GM21737 (cell line): ENCODE data around the gene SNRPD3.

ENCODE experiments used
- ATAC-seq: cut with Tn5 transposase; IDR thresholded peaks from one replicate; pipeline ENCODE4 v1.9.1; 2021; ENCODE audit warnings: mild to moderate bottlenecking, moderate library complexity; ENCODE audit not compliant: unreplicated experiment

Gene SNRPD3

DNA sequence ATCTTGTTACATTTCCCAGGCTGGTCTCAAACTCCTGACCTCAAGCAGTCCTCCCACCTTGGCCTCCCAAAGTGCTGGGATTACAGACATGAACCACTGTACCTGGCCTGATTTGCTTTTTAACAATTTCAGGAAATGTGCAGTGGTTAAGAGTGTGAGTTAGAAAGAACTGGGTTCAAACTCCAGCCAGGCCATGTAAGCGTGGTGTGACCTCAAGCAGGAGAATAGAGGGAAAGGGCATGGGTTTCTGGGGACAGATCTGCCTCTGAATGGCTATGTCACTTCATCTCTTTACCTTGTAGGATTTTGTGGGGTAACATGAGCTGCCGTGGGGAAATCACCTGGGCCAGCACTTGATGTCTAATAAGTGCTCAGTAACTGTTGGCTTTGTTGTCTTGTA lies 9.3 kb downstream of the SNRPD3 start:
- no peak for ATAC-seq

DNA sequence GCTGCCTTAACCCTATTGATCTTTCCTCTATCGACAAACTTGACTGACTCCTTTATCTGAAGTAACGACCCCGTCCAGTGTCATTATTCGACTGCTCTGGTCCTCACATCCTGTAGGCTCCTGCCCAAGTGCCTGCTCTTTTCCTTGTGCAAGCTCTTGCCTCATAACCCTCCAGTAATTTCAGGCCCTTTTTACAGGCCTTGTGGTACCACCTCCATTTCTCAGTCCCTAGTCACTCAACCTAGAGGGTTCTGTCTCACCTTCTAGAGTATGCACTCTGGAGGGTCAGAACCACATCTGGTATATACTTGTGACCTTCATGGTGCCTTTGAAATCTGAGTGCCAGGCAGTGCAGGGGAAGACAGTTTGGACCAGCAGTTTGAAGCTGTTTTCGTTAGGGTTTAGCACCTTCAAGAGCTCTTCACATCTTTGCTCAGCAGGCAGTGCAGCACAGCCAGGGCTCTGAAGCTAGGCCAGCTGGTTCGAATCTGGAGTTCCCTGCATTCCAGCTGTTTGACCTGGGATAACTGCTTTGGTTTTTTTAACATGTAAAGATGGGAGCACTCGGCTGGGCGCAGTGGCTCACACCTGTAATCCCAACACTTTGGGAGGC lies 11.2 kb downstream of the SNRPD3 start:
- ATAC-seq, result no peak

DNA sequence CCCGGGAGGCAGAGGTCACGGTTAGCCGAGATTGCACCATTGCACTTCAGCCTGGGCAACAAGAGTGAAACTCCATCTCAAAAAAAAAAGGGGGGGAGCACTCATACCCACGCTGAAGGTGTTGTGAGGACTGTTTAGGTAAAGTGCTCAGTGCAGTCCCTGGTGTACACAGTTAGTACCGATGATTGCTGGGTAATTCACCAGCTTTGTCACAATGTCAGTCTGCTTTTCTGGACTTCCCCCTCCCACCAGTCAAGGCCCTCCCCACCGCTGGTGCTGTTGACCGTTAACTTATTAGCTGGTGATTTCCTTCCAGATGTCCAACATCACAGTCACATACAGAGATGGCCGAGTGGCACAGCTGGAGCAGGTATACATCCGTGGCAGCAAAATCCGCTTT lies 11.9 kb downstream of the SNRPD3 start:
- no peak for ATAC-seq

DNA sequence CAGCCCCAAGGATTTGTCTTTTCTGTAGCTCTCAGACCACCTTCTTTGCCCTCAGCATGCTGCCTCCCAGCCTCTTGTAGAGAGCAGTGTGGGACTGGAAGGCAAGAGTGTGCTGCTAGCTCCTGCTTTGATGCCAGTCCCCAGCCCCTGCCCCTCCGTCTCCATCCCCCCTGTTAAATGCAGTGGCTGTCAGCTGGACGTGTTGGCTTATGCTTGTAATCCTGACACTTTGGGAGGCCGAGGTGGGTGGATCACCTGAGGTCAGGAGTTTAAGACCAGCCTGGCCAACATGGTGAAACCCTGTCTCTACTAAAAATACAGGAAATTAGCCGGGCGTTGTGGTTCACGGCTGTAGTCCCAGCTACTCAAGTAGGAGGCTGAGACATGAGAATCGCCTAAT lies 15.5 kb downstream of the SNRPD3 start:
- no peak for ATAC-seq

DNA sequence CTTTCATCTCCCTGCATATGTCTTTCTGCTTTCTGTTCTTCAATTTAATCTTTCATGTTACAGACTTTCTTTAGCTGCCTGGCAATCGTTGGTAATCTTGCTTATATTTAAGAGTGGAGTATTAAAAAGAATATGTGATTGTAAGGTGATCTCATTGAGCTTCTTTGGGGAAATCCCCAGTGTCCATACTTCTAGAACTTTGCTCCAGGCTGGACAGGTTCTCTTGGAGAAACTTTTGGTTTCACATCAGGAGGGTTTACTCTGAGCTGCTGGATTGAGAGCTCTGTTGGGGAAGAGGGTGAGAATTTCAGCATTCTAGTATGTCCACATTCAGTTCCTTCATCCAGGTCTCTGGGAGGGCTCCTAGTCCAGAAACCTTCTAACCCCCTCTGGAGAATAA lies 21.0 kb downstream of the SNRPD3 start:
- ATAC-seq, result no peak

DNA sequence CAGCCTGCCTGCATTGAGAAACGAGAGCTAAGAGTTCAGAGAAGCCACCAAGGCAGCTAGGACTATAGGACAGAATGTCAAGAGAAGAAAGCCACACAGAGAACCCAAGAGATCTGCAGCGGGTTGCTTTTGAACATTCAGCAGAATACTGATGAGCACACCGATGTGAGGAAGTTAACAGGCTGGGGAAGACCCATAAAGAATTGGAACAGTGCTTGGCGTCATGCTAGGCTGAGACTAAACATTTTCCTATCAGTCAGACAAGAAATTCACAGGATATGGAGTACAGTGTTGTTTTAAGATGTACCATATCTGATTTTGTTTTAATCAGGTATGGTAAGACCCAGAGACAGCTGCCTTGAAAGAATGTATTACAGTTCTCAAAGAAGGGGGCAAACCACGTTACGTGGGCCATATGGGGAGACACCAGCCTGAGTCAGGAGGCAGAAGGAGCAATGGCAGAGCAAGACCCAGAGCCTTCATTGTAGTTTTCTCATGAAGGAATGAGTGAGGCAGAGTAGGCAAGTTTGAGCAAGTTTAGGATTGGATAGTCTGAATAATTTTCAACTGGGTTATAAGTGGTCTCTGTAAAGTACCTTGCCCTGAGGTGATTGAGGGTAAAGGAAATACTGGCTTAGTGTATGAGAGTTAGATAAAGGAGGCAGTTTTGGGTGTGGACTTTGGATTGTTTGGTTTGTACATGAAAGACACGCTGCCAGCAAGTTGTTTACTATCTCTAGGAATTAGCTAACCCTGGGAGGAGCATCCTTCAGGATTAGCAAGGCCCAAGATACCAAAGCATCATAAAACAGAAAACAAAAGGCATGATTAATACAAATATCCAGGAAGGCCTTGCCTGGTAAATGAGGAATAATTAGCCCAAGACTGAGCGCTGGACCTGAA lies 22.8 kb downstream of the SNRPD3 start:
- no peak for ATAC-seq

DNA sequence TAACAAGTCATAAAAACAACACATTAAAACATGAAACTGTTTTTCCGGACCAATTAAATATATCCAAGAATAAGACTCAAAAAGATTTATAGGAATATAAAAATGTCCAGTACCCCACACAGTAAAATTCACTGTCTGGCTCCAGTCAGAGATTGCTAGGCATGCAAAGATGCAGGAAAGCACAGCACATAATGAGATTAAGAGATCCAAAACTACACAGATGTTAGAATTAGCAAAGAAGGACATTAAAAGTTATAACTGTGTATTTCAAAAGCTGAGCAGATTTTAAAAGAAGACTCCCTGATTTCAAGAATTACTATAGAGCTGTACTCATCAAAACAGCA lies 23.4 kb downstream of the SNRPD3 start:
- ATAC-seq, result no peak

DNA sequence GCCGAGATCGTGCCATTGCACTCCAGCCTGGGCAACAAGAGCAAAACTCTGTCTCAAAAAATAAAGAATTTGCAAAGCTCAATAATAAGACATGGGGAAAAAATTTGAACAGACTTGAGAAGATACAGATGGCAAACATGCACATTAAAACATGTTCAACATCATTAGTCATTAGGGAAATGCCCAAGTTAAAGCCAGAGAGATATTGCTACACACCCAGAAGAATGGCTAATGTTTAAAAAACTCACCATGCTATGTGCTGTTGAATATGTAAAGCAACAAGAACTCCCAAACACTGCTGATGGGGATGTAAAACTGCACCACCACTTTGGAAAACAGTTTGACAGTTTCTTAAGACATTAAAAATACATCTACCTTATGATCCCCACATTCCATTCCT lies 24.5 kb downstream of the SNRPD3 start:
- no peak for ATAC-seq

DNA sequence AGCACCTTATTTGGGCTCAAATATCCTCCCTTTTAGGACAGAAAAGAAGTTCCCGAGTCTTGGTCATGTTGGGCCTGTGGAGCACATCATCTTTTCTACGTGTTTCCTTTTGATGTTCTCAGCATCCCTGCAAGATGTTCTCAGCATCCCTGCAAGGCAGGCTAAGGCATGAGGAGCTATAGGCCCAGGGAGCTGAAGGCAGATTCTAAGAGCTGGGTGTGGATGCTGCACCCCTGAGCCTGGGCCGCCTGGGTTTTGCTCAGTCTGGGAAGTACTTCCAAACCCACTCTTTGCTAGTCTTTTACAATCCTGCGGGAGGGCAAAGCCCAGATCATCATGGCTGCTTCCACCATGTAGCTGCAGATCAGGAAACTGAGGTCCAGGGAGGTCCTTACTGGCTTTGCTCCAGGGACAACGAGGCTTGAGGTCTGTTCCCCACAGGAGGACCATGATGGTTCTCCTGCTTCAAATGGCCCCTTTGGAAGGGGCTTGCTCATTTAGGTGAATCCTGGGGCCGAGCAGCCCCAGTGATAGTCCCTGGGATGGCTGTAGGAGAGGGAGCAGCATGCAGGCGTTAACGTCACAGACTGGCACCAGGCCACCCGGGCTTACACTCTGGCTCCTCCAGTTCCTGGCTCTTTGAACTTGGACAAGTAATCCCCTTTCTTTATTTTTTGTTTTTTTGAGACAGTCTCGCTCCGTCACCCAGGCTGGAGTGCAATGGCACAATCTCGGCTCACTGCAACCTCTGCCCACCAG lies 26.4 kb downstream of the SNRPD3 start:
- no peak for ATAC-seq

DNA sequence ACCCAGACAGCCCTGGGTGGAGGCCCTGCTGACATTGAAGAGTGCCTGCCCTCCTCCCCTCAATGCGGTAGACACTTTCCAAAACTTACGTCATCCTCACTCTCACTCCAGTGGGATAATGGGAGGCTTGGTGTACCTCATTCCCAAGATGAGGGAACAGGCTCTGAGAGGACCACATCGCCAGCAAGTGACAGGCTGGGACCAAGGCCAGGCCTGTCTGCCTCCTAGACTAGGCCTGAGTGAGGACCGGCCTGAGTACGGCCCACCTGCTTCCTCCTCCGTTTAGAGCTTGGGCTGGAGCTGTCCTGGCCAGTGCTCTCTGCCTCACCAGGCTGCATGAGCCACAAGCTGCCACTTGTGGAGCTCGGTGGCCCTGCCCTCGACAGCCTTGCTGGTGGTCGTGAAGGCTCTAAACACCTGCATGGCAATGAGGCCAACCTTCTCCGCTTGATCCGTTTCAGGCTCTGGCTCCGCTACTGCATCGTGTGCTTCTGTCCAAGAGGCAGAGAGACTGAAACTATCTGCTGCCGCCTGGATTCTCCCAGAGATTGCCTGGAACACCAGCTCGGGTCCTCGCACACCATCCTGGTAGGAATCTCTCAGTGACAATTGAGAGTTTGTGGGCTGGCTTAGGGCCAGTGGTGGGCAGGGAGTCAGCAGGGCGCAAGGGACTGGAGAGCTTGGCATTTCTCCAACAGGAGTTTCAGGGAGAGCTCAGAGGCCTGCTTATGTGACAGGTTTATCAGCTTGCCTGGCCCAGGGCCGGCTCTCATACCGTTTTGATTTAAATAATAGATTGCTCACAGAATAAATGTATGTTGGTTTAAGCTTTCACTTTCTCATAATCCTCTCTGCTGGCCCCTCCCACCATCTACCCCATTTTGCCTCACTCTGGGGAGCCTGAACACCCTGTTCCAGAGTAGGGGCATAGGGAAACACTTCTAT lies 27.7 kb downstream of the SNRPD3 start:
- ATAC-seq, result no peak

DNA sequence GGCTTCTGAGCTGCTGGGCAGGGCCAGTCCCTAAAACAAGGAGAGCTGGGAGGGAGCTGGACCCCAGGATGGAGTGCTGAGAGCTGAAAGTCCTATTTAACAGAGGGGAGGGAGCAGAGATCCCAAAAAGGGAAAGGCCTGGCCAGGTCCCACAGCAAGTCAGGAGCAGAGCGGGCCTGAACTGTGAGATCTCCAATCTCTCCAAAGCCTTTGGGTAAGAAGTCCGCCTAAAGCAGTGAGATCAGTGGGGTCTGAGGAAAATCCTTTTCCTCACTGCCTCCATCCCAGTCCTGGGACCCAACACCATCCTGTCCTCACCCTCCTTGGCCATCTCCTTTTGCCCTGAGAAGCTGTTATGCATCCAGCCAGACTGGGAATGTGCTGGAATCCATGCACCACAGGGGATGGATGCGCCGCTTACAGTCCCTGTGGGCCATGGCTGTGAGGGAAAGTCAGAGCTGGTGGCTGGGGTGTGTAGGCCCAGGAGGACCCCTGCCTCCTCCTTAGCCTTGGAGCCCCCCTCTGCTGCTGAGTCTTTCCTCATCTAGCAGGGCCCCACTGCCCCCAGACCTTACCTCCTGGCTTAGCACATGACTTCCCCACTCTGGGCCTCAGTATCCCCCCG lies 28.5 kb downstream of the SNRPD3 start:
- ATAC-seq, result no peak

DNA sequence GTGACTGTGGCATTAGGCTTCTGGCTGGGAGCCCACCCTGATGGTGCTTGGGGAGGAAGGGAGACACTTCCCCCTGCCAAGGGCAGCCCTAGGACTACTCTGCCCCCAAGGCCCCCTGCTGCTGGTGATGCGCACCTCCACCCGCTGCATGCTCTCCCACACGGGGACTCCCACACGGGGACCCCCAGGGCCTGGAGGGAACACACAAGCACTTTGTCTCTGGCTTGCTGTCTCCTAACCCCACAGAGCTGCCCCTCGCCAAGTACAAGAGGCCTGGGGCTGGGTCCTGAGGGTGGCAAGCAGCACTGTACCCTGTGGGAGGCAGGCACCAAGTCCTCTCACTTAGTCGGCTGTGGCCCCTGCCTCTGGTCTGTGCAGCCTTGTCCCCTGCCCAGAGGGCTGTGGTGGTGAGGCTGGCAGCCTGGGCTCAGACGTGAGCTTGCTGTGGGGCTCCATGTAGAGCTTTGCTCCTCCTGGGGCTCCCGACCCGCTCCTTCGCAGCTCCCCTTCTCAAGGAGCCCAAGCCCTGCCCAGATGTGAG lies 29.1 kb downstream of the SNRPD3 start:
- ATAC-seq, result no peak

DNA sequence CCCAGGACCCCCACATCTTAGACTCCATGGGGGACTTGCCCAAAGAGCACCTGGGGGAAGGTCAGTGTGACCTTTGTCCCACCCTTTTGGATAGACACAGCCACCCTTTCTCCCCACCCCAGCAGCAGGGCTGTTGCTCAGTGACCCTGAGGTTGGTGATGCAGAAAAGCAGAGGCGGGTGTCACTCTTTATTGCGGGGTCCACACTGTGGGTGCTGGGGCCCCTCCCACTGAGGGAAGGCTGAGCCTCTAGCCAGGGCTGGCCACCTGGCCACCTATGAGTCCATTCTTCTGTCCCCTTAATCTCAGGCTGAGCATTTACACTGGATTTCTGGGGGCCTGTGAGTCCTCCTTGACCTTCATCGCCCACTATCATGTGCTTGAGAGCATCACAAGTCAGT lies 29.7 kb downstream of the SNRPD3 start:
- ATAC-seq, result no peak

DNA sequence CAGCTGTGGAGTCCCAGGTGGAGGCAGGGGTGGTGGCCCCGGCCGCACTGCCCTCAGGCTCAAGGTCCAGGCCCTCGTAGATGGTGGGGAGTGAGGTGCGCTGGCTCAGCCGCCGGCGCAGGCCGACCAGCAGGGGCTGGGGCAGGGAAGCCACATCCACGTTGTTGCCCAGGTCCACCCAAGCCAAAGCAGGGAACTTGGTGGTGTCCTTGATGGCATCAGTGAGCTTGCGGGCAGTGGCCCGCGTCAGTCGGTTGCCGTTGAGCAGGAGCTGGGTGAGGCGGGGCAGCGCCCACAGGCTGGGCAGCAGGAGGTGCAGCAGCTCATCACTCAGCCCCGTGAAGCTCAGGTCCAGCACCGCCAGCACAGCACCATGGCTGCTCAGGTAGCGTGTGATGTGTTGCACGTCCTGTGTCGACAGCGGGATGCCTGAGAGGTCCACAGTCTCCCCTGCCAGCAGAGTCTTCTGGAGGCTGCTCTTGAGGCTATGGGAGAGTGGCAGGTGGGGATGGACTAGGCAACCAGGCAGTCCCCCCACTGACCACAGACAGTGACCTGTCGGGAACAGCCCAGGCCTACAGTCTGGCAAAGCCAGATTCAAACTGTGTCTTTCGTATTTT lies 30.2 kb downstream of the SNRPD3 start:
- ATAC-seq, result no peak

DNA sequence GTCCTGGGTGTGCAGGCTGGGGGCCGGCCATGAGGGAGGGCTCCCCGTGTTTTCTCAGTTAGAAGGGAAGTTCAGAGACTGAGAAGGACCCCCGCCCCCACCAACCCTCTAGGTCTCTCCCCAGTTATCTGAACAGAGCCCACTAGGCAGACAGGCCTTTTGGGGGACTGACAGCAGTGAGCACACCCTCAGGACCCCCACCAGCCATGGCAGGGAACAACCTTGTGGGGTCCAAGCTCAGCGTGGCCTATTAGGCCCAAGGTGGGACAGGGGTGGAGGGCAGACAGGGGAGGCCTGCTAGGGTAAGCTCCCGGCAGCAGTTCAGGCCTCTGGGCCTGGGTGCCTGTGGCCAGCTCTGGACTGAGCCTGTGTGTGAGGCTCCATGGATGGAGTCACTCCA lies 31.5 kb downstream of the SNRPD3 start:
- no peak for ATAC-seq

DNA sequence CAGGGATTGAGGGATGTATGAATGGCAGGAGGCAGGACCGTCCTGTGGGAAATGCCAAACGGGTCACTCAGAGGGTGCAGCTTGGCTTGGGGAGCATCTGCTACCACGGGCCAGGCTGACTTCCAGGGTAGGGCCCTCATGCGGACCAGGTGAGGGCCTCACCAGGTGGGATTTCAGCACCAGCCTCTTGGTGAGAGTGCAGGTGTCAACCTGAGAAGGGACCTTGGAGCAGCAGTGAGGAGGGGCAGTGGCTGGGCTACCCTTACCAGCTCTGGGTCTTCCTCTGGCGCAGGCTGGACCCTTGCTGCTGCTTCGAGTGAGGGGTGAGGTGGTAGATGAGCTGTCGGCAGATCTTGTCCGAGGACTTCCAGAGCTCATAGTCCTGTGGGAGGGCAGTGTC lies 32.1 kb downstream of the SNRPD3 start:
- no peak for ATAC-seq

DNA sequence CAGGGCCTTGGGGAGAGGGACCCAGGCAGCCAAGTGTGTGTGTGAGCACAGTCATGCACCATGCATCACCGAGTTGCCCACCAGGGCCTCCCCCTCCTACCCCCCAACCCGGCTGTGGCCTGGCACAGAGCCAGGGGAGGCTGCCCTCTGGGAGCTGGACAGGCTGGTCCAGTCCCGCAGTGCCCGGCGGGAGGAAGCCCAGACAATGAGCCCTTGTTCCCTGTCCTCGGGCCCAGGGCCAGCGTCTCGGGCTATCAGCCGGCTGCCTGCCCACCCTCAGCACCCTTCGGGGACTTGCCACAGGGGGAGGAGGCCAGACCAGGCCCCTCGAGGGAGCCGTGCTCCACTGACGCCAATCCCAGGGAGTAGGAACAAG lies 32.6 kb downstream of the SNRPD3 start:
- no peak for ATAC-seq

DNA sequence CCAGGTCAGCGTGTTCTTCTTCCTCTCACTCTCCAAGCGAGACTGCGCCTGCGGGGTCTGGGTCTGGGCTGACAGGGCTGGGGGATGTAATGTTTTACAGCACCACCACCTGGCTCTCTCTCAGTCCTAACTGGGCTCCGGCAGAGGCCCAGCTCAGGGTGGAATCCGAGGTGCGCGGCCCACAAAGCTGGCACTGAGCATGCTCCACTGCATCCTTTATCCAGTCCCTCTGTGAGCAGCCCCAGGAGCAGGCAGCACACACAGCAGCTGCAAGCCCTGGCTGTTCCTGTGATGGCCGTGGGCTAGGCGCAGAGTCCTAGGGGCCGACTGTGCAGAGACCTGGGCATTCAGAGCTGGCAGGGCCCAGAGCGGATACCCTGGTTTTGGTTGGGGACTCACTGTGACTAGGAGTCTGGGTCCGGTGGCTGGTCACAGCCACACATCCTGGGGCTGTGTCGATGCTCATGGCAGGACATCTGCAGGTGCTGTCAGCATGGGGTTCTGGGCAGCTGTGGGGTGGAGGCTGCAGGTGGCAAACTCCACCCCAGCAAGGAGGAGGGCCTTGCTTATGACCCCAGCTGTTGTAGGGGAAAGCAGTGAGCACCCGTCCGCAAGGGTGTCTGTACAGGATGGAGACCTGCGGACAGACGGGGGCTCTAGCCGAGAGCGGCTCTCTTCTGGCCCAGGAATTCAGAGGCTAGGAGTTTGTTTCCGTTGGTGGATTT lies 33.1 kb downstream of the SNRPD3 start:
- no peak for ATAC-seq

DNA sequence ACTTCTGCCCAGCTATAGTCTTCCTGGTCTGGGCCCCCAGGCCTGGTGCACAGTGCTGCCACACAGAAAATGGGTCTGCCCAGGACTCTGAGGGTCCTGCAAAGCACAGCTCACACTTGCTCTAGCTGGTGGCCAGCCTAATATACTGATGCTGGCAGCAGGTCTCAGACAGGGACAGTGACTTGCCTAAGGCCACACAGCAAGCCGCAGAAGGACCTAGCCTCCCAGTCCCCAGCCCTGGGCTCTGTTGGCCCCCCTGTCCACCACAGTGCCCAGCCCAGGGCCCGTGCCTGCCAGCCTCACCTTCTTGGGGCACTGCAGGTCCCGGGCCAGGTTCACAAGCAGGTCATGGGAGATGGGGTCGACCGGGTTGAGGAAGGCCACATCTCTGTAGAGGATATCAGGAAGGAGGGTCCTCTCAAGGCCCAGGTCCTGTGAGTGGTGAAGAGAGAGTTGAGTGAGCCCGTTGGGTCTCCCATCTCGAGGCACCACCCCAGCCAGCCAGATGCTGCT lies 33.8 kb downstream of the SNRPD3 start:
- no peak for ATAC-seq
